SK-N-SH (cell line): ENCODE measurements around the gene HSD11B1. TPM values are rescaled to one million over a fixed set of nuclear protein-coding genes. Genes with fewer than 3 reads are reported as not detected.

Source experiments
- CTCF ChIA-PET: fragments of 300-600, 350-600 bp; formaldehyde crosslinking; extraction: SDS; loops from one replicate; lab custom pipeline; 2021; lab: Yijun Ruan, JAX
- POLR2A ChIA-PET: fragments of 350-600 bp; sonication (Branson Sonifier 250); formaldehyde crosslinking; extraction: SDS; loops from one replicate; lab custom pipeline; 2020; ENCODE audit warnings: antibody characterized with exemption, inconsistent platforms; lab: Yijun Ruan, JAX
- DNase-seq: peaks from one replicate; pipeline ENCODE4 v3.0.0; 2012
- H2AFZ ChIP-seq: fragments of 200-600 bp; sonication (generic); 2 replicates; pipeline ENCODE4 v1.8.1; 2016; ENCODE audit warnings: antibody characterized with exemption, mild to moderate bottlenecking, low read depth
- H3F3A ChIP-seq: fragments of 200-600 bp; sonication (generic); replicated peaks from 2 replicates; pipeline ENCODE3; 2016; ENCODE audit warnings: antibody characterized with exemption, mild to moderate bottlenecking; ENCODE audit not compliant: insufficient read depth
- H3K27ac ChIP-seq, 2 experiments: fragments of 200-500 bp in 1 of 2; fragments of 200-600 bp in 1 of 2; sonication (Bioruptor generic) in 1 of 2; sonication (generic), shearing (Covaris generic) in 1 of 2; 2 replicates each; pipeline versions ENCODE4 v1.5.1 to v1.6.1; 2014 to 2016; ENCODE audit warnings: low read depth in 2 of 2, inconsistent platforms in 1 of 2, low read length in 1 of 2, mild to moderate bottlenecking in 1 of 2, mixed read lengths in 1 of 2
- H3K27me3 ChIP-seq: fragments of 200-600 bp; sonication (generic), shearing (Covaris generic); 2 replicates; pipeline ENCODE4 v1.6.1; 2016; ENCODE audit warnings: mixed run types; ENCODE audit not compliant: insufficient read depth
- H3K36me3 ChIP-seq, 2 experiments: fragments of 200-500 bp in 1 of 2; fragments of 200-600 bp in 1 of 2; sonication (Bioruptor generic) in 1 of 2; sonication (generic) in 1 of 2; replicated peaks in 1 of 2; 2 replicates each; pipeline versions ENCODE3 to v1.5.1; 2014 to 2016; ENCODE audit warnings: low read length in 1 of 2, mild to moderate bottlenecking in 1 of 2; ENCODE audit not compliant: insufficient read depth in 2 of 2, control insufficient read depth in 1 of 2
- H3K4me1 ChIP-seq, 2 experiments: fragments of 200-500 bp in 1 of 2; fragments of 200-600 bp in 1 of 2; sonication (Bioruptor generic) in 1 of 2; sonication (generic), shearing (Covaris generic) in 1 of 2; 2 replicates each; pipeline versions ENCODE4 v1.5.1 to v1.6.1; 2014 to 2016; ENCODE audit warnings: low read depth in 1 of 2, low read length in 1 of 2, mixed run types in 1 of 2; ENCODE audit not compliant: insufficient read depth in 2 of 2, control insufficient read depth in 1 of 2
- H3K4me2 ChIP-seq: fragments of 200-600 bp; sonication (generic), shearing (Covaris generic); 2 replicates; pipeline ENCODE4 v1.6.1; 2017; ENCODE audit warnings: mixed run types
- H3K4me3 ChIP-seq, 2 experiments: fragments of 200-500 bp in 1 of 2; fragments of 200-600 bp in 1 of 2; sonication (Bioruptor generic) in 1 of 2; sonication (generic), shearing (Covaris generic) in 1 of 2; 2 replicates each; pipeline versions ENCODE4 v1.5.1 to v1.8.1; 2014 to 2016; ENCODE audit warnings: low read depth in 2 of 2, inconsistent platforms in 1 of 2, low read length in 1 of 2, mild to moderate bottlenecking in 1 of 2, mixed read lengths in 1 of 2, moderate library complexity in 1 of 2
- H3K79me2 ChIP-seq: fragments of 200-600 bp; sonication (generic); 2 replicates; pipeline ENCODE4 v1.8.1; 2017; ENCODE audit warnings: mild to moderate bottlenecking; ENCODE audit not compliant: insufficient read depth
- H3K9ac ChIP-seq: fragments of 200-600 bp; sonication (generic); 2 replicates; pipeline ENCODE4 v1.6.1; 2017; ENCODE audit warnings: mixed run types
- H3K9me2 ChIP-seq: fragments of 200-600 bp; sonication (generic); 2 replicates; pipeline ENCODE4 v1.6.1; 2017; ENCODE audit warnings: mixed run types
- H3K9me3 ChIP-seq: fragments of 200-600 bp; sonication (generic); 2 replicates; pipeline ENCODE4 v1.6.1; 2017; ENCODE audit warnings: mixed run types, mild to moderate bottlenecking, moderate library complexity
- H4K20me1 ChIP-seq: fragments of 200-600 bp; sonication (generic); 2 replicates; pipeline ENCODE4 v1.6.1; 2017; ENCODE audit warnings: mild to moderate bottlenecking, mixed run types; ENCODE audit not compliant: insufficient read depth
- CHD2 ChIP-seq: fragments of 150-350 bp; IDR thresholded peaks from 2 replicates; pipeline ENCODE4 v1.6.1; 2018; ENCODE audit warnings: low read length; ENCODE audit not compliant: partially characterized antibody
- EZH2phosphoT487 ChIP-seq: fragments of 200-600 bp; sonication (generic); IDR thresholded peaks from 2 replicates; pipeline ENCODE4 v1.6.1; 2017; ENCODE audit warnings: low read depth, mixed run types, mild to moderate bottlenecking, antibody characterized with exemption, moderate library complexity, borderline replicate concordance
- GATA2 ChIP-seq: sonication (generic); formaldehyde crosslinking; IDR thresholded peaks from 2 replicates; pipeline ENCODE4 v1.5.0; 2020; ENCODE audit warnings: mild to moderate bottlenecking, missing genetic modification reagents
- IRF3 ChIP-seq: fragments of 150-350 bp; IDR thresholded peaks from 2 replicates; pipeline ENCODE4 v1.6.1; 2016; ENCODE audit warnings: mild to moderate bottlenecking, low read depth, low read length
- JUND ChIP-seq: IDR thresholded peaks from 2 replicates; pipeline ENCODE4 v1.4.0; 2012
- MEF2A ChIP-seq: IDR thresholded peaks from 2 replicates; pipeline ENCODE4 v1.4.0; 2012; ENCODE audit warnings: low read depth, borderline replicate concordance
- MXI1 ChIP-seq: IDR thresholded peaks from 2 replicates; pipeline ENCODE4 v1.6.1; 2012; ENCODE audit warnings: mild to moderate bottlenecking, low read depth, low read length, improper control_type of control experiment
- REST ChIP-seq: IDR thresholded peaks from 2 replicates; pipeline ENCODE4 v1.6.1; 2012; ENCODE audit warnings: mild to moderate bottlenecking, low read depth, low read length, moderate library complexity
- RFX5 ChIP-seq: IDR thresholded peaks from 2 replicates; pipeline ENCODE4 v1.6.1; 2012; ENCODE audit warnings: mild to moderate bottlenecking, improper control_type of control experiment, low read length
- TEAD4 ChIP-seq: IDR thresholded peaks from 2 replicates; pipeline ENCODE4 v1.4.0; 2012; ENCODE audit warnings: mild to moderate bottlenecking, borderline replicate concordance; ENCODE audit not compliant: insufficient read depth
- WGBS: methylation state at CpG from one replicate; pipeline ENCODE4 v1.1.6; 2017; ENCODE audit warnings: low lambda C conversion rate; 5-methylcytosine and 5-hydroxymethylcytosine counted together
- polyA plus RNA-seq, 3 experiments: library from polyadenylated mRNA; depleted of rRNA; stranded (reverse); fragments of >200 nt; gene quantifications; 2 replicates each; pipeline ENCODE4 v1.2.3, GENCODE V29; 2012

The HSD11B1 gene
- polyA plus RNA-seq, 1 of the 3 experiments (the other 2 are of a cell fraction): 0.23 TPM

GRCh38 chr1:209755926-209756614 lies 51.4 kb downstream of the HSD11B1 start, which contains the start of gene TRAF3IP3 (continued):
- TF ChIP-seq IRF3 (no peak), GATA2 (CRISPR knock-in tag) (no peak), MXI1 (no peak), EZH2phosphoT487 (no peak), MEF2A (no peak)

- POLR2A ChIA-PET: no interaction called here
- WGBS: 82% methylated on average over 5 of the region's 5 CpGs
- TF ChIP-seq CHD2: no peak
- no peak for TF ChIP-seq REST
- TF ChIP-seq TEAD4: no peak
- TF ChIP-seq RFX5: no peak
- no peak for TF ChIP-seq MXI1
- no peak for TF ChIP-seq JUND
- no peak for TF ChIP-seq GATA2 (CRISPR knock-in tag)
- no peak for TF ChIP-seq MEF2A
- Histone ChIP-seq H3K4me2 (no peak overlapping the region), H2AFZ (no peak overlapping the region), H3F3A (no peaks in the 10 kb centered on the region), H4K20me1 (no peaks in the 10 kb centered on the region), H3K4me1 (0 out of 4 replicates have a peak, but pooled peaks cover 0 to 7% of the 10 kb centered on the region in 2 experiments), H3K4me3 (no peak overlapping the region), H3K9ac (no peak overlapping the region), H3K79me2 (no peaks in the 10 kb centered on the region), H3K27ac (no peak overlapping the region), H3K9me3 (no peaks in the 10 kb centered on the region), H3K9me2 (no peaks in the 10 kb centered on the region), H3K36me3 (no peaks in the 10 kb centered on the region), H3K27me3 (no peaks in the 10 kb centered on the region)
- CTCF ChIA-PET: interaction anchor here (0.6 kb wide), 1 partner anchor 1967 kb away, joined by 4 read pairs; no protein-coding TSS in a partner anchor
- DNase-seq: no peak
Measured at GRCh38 chr1:209756615-209757445, 52.2 kb downstream of the HSD11B1 start.
